ENCODE results near the gene TMEM125.

TMEM125 gene

GRCh38 chr1:43246466-43247213 lies 23.1 kb upstream of the TMEM125 start:
- no CpG with 5 or more reads among the region's 4 CpGs for WGBS (ENCODE audit: insufficient coverage, insufficient read length)
- Histone ChIP-seq H3K27me3 (ENCODE audit: control insufficient read depth, insufficient read depth, low read length) (no peaks in the 10 kb centered on the region), H3K36me3 (ENCODE audit: control insufficient read depth, insufficient read depth, low read length) (no peaks in the 10 kb centered on the region), H3K9me3 (ENCODE audit: control insufficient read depth, insufficient read depth, low read length) (no peaks in the 10 kb centered on the region; the same call in 1 of the 2 replicates), H3K4me1 (ENCODE audit: control insufficient read depth, insufficient read depth, low read length) (no peaks in the 10 kb centered on the region), H3K4me3 (ENCODE audit: low read length) (no peak overlapping the region), H3K27ac (ENCODE audit: low read length) (no peak overlapping the region)
- DNase-seq (ENCODE audit: low read depth, low spot score): no peak

- Histone ChIP-seq H3K4me3 (ENCODE audit: low read length) (no peak overlapping the region), H3K27ac (ENCODE audit: low read length) (no peak overlapping the region), H3K9me3 (ENCODE audit: control insufficient read depth, insufficient read depth, low read length) (no peaks in the 10 kb centered on the region; the same call in 1 of the 2 replicates), H3K27me3 (ENCODE audit: control insufficient read depth, insufficient read depth, low read length) (no peaks in the 10 kb centered on the region), H3K36me3 (ENCODE audit: control insufficient read depth, insufficient read depth, low read length) (no peaks in the 10 kb centered on the region), H3K4me1 (ENCODE audit: control insufficient read depth, insufficient read depth, low read length) (no peaks in the 10 kb centered on the region)
- WGBS (ENCODE audit: insufficient coverage, insufficient read length): no CpG with 5 or more reads among the region's 6 CpGs
- DNase-seq (ENCODE audit: low read depth, low spot score): no peak
Observed at GRCh38 chr1:43247256-43247921, 22.4 kb upstream of the TMEM125 start.

- no peak for DNase-seq (ENCODE audit: low read depth, low spot score)
- Histone ChIP-seq H3K9me3 (ENCODE audit: control insufficient read depth, insufficient read depth, low read length) (no peaks in the 10 kb centered on the region; the same call in 1 of the 2 replicates), H3K4me1 (ENCODE audit: control insufficient read depth, insufficient read depth, low read length) (no peaks in the 10 kb centered on the region), H3K27me3 (ENCODE audit: control insufficient read depth, insufficient read depth, low read length) (no peaks in the 10 kb centered on the region), H3K36me3 (ENCODE audit: control insufficient read depth, insufficient read depth, low read length) (no peaks in the 10 kb centered on the region), H3K4me3 (ENCODE audit: low read length) (no peak overlapping the region), H3K27ac (ENCODE audit: low read length) (no peak overlapping the region)
- WGBS (ENCODE audit: insufficient coverage, insufficient read length): no CpG with 5 or more reads among the region's 3 CpGs
Observed at GRCh38 chr1:43250351-43250761, 19.4 kb upstream of the TMEM125 start.

GRCh38 chr1:43251024-43251423 lies 18.8 kb upstream of the TMEM125 start:
- Histone ChIP-seq H3K9me3 (ENCODE audit: control insufficient read depth, insufficient read depth, low read length) (no peaks in the 10 kb centered on the region; the same call in 1 of the 2 replicates), H3K36me3 (ENCODE audit: control insufficient read depth, insufficient read depth, low read length) (no peaks in the 10 kb centered on the region), H3K27ac (ENCODE audit: low read length) (no peak overlapping the region), H3K4me1 (ENCODE audit: control insufficient read depth, insufficient read depth, low read length) (no peaks in the 10 kb centered on the region), H3K4me3 (ENCODE audit: low read length) (no peak overlapping the region), H3K27me3 (ENCODE audit: control insufficient read depth, insufficient read depth, low read length) (no peaks in the 10 kb centered on the region)
- no CpG with 5 or more reads among the region's 5 CpGs for WGBS (ENCODE audit: insufficient coverage, insufficient read length)
- no peak for DNase-seq (ENCODE audit: low read depth, low spot score)

- Histone ChIP-seq H3K27me3 (ENCODE audit: control insufficient read depth, insufficient read depth, low read length) (no peaks in the 10 kb centered on the region), H3K4me3 (ENCODE audit: low read length) (no peak overlapping the region), H3K9me3 (ENCODE audit: control insufficient read depth, insufficient read depth, low read length) (no peaks in the 10 kb centered on the region; the same call in 1 of the 2 replicates), H3K4me1 (ENCODE audit: control insufficient read depth, insufficient read depth, low read length) (no peaks in the 10 kb centered on the region), H3K36me3 (ENCODE audit: control insufficient read depth, insufficient read depth, low read length) (no peaks in the 10 kb centered on the region), H3K27ac (ENCODE audit: low read length) (no peak overlapping the region)
- no CpG with 5 or more reads among the region's 1 CpG for WGBS (ENCODE audit: insufficient coverage, insufficient read length)
- DNase-seq (ENCODE audit: low read depth, low spot score): no peak
Observed at GRCh38 chr1:43252225-43252624, 17.6 kb upstream of the TMEM125 start.

- Histone ChIP-seq H3K27me3 (ENCODE audit: control insufficient read depth, insufficient read depth, low read length) (no peaks in the 10 kb centered on the region), H3K36me3 (ENCODE audit: control insufficient read depth, insufficient read depth, low read length) (no peaks in the 10 kb centered on the region), H3K9me3 (ENCODE audit: control insufficient read depth, insufficient read depth, low read length) (peaks cover 3% of the 10 kb centered on the region), H3K27ac (ENCODE audit: low read length) (no peak overlapping the region), H3K4me1 (ENCODE audit: control insufficient read depth, insufficient read depth, low read length) (no peaks in the 10 kb centered on the region), H3K4me3 (ENCODE audit: low read length) (no peak overlapping the region)
- no CpG with 5 or more reads among the region's 4 CpGs for WGBS (ENCODE audit: insufficient coverage, insufficient read length)
- DNase-seq (ENCODE audit: low read depth, low spot score): no peak
Observed at GRCh38 chr1:43253173-43253572, 16.6 kb upstream of the TMEM125 start.

- no peak overlapping the region for H3K27ac ChIP-seq (ENCODE audit: low read length)
- DNase-seq (ENCODE audit: low read depth, low spot score): no peak
- no peaks in the 10 kb centered on the region for H3K27me3 ChIP-seq (ENCODE audit: control insufficient read depth, insufficient read depth, low read length)
- no peaks in the 10 kb centered on the region for H3K36me3 ChIP-seq (ENCODE audit: control insufficient read depth, insufficient read depth, low read length)
- no peaks in the 10 kb centered on the region for H3K4me1 ChIP-seq (ENCODE audit: control insufficient read depth, insufficient read depth, low read length)
- WGBS (ENCODE audit: insufficient coverage, insufficient read length): no CpG with 5 or more reads among the region's 8 CpGs
- H3K4me3 ChIP-seq (ENCODE audit: low read length): no peak overlapping the region
- peaks cover 3% of the 10 kb centered on the region for H3K9me3 ChIP-seq (ENCODE audit: control insufficient read depth, insufficient read depth, low read length)
Observed at GRCh38 chr1:43253876-43254275, 15.9 kb upstream of the TMEM125 start.

- no peaks in the 10 kb centered on the region for H3K27me3 ChIP-seq (ENCODE audit: control insufficient read depth, insufficient read depth, low read length)
- no peaks in the 10 kb centered on the region for H3K36me3 ChIP-seq (ENCODE audit: control insufficient read depth, insufficient read depth, low read length)
- WGBS (ENCODE audit: insufficient coverage, insufficient read length): no CpG with 5 or more reads among the region's 10 CpGs
- peaks cover 3% of the 10 kb centered on the region; the same call in 1 of the 2 replicates for H3K9me3 ChIP-seq (ENCODE audit: control insufficient read depth, insufficient read depth, low read length)
- no peak overlapping the region for H3K27ac ChIP-seq (ENCODE audit: low read length)
- DNase-seq (ENCODE audit: low read depth, low spot score): no peak
- no peak overlapping the region for H3K4me3 ChIP-seq (ENCODE audit: low read length)
- H3K4me1 ChIP-seq (ENCODE audit: control insufficient read depth, insufficient read depth, low read length): no peaks in the 10 kb centered on the region
Observed at GRCh38 chr1:43255438-43256210, 14.2 kb upstream of the TMEM125 start.

- Histone ChIP-seq H3K27me3 (ENCODE audit: control insufficient read depth, insufficient read depth, low read length) (no peaks in the 10 kb centered on the region), H3K36me3 (ENCODE audit: control insufficient read depth, insufficient read depth, low read length) (no peaks in the 10 kb centered on the region)
Observed at GRCh38 chr1:43256675-43257570, 12.9 kb upstream of the TMEM125 start.

GRCh38 chr1:43258370-43258769 lies 11.4 kb upstream of the TMEM125 start:
- no CpG with 5 or more reads among the region's 3 CpGs for WGBS (ENCODE audit: insufficient coverage, insufficient read length)
- H3K27ac ChIP-seq (ENCODE audit: low read length): no peak overlapping the region
- H3K4me1 ChIP-seq (ENCODE audit: control insufficient read depth, insufficient read depth, low read length): no peaks in the 10 kb centered on the region
- no peaks in the 10 kb centered on the region for H3K27me3 ChIP-seq (ENCODE audit: control insufficient read depth, insufficient read depth, low read length)
- DNase-seq (ENCODE audit: low read depth, low spot score): no peak
- H3K4me3 ChIP-seq (ENCODE audit: low read length): no peak overlapping the region
- H3K9me3 ChIP-seq (ENCODE audit: control insufficient read depth, insufficient read depth, low read length): peaks cover 3% of the 10 kb centered on the region
- H3K36me3 ChIP-seq (ENCODE audit: control insufficient read depth, insufficient read depth, low read length): no peaks in the 10 kb centered on the region

More at GRCh38 chr1:43256675-43257570, 12.9 kb upstream of the TMEM125 start:
- no peak overlapping the region for H3K27ac ChIP-seq (ENCODE audit: low read length)
- WGBS (ENCODE audit: insufficient coverage, insufficient read length): no CpG with 5 or more reads among the region's 8 CpGs
- DNase-seq (ENCODE audit: low read depth, low spot score): no peak
- no peaks in the 10 kb centered on the region for H3K4me1 ChIP-seq (ENCODE audit: control insufficient read depth, insufficient read depth, low read length)
- peaks cover 3% of the 10 kb centered on the region for H3K9me3 ChIP-seq (ENCODE audit: control insufficient read depth, insufficient read depth, low read length)
- H3K4me3 ChIP-seq (ENCODE audit: low read length): no peak overlapping the region

All from iPS DF 6.9 (cell line).